Tibial nerve (tissue), 4 donors: ENCODE data around the gene RBM33. TPM values are rescaled to one million over a fixed set of nuclear protein-coding genes. Genes with fewer than 3 reads are reported as not detected.

Source experiments
- DNase-seq, 2 donors: peaks; one replicate each; pipeline ENCODE4 v3.0.0-alpha.2; 2019; ENCODE audit warnings: low spot score in 2 of 2
- H3K27ac ChIP-seq, 4 donors: fragments of 200-600 bp; sonication (generic) in 3 of 4; one replicate each; pipeline ENCODE4 v1.5.1; 2017 to 2019; ENCODE audit warnings: mild to moderate bottlenecking in 1 of 4
- H3K27me3 ChIP-seq, 2 donors: fragments of 200-600 bp; sonication (generic) in 1 of 2; one replicate each; pipeline versions ENCODE4 v1.5.1 to v1.6.0; 2017 to 2019
- H3K36me3 ChIP-seq, 3 donors: fragments of 200-600 bp; sonication (generic); one replicate each; pipeline ENCODE4 v1.5.1; 2018 to 2019
- H3K4me1 ChIP-seq, 4 donors: fragments of 200-600 bp; sonication (generic) in 3 of 4; one replicate each; pipeline ENCODE4 v1.5.1; 2017 to 2019
- H3K4me3 ChIP-seq, 4 donors: fragments of 200-600 bp; sonication (generic) in 3 of 4; one replicate each; pipeline ENCODE4 v1.5.1; 2017 to 2019; ENCODE audit warnings: mild to moderate bottlenecking in 1 of 4, moderate library complexity in 1 of 4
- H3K9me3 ChIP-seq, 4 donors: fragments of 200-600 bp; sonication (generic) in 3 of 4; one replicate each; pipeline ENCODE4 v1.5.1; 2017 to 2019
- CTCF ChIP-seq, 5 experiments: fragments of 200-600 bp in 3 of 5; fragments of 450-650 bp in 2 of 5; sonication (generic) in 3 of 5; IDR thresholded peaks; one replicate each; pipeline ENCODE4 v1.5.1; 2016 to 2019; ENCODE audit warnings: antibody characterized with exemption in 5 of 5, mild to moderate bottlenecking in 3 of 5, moderate library complexity in 2 of 5
- EP300 ChIP-seq, 2 donors: sonication (generic); formaldehyde crosslinking; IDR thresholded peaks; one replicate each; pipeline ENCODE4 v1.6.1; 2017; ENCODE audit warnings: antibody characterized with exemption in 2 of 2, mild to moderate bottlenecking in 1 of 2
- POLR2A ChIP-seq, 2 donors: fragments of 450-650 bp; IDR thresholded peaks; one replicate each; pipeline ENCODE4 v1.6.1; 2017; ENCODE audit warnings: antibody characterized with exemption in 2 of 2, mild to moderate bottlenecking in 2 of 2, moderate library complexity in 2 of 2
- WGBS, 2 donors: methylation state at CpG; one replicate each; pipeline ENCODE4 v1.1.5; 2018; 5-methylcytosine and 5-hydroxymethylcytosine counted together
- total RNA-seq, 4 donors: library from RNA; depleted of rRNA; stranded (reverse); fragments of >200 nt; gene quantifications; one replicate each; pipeline ENCODE4 v1.1.0, GENCODE V29; 2016

Gene RBM33
- total RNA-seq, 4 donors from 2014 or later = 85.0 to 92.4 (median 88.3) TPM

- H3K27me3 ChIP-seq = peaks cover 0 to 82% of the 10 kb centered on the region in 2 donors
- no peaks in the 10 kb centered on the region for H3K36me3 ChIP-seq
- no peaks in the 10 kb centered on the region for H3K9me3 ChIP-seq
- DNase-seq = no peak
- peak overlapping the region in 1 of 4 donors; percentile 78 for H3K27ac ChIP-seq
- peak overlapping the region in 1 of 4 donors; percentile 42 for H3K4me3 ChIP-seq
- H3K4me1 ChIP-seq = peaks cover 0 to 58% (median 33%) of the 10 kb centered on the region in 4 donors
- WGBS, 2 donors = 10 to 14% methylated on average over 23 to 27 of the region's 70 CpGs
- TF ChIP-seq EP300 (IDR thresholded peaks at IDR 0.05) = no peak
- TF ChIP-seq CTCF (IDR thresholded peaks at IDR 0.05) = no peak
- no peak for TF ChIP-seq POLR2A (IDR thresholded peaks at IDR 0.05)
These were observed 158.5 kb downstream of the RBM33 start for GRCh38 chr7:155802906-155803417.

- WGBS, 2 donors = 7 to 11% methylated on average over 46 to 64 of the region's 96 CpGs
- Histone ChIP-seq H3K36me3 (no peaks in the 10 kb centered on the region), H3K27me3 (peaks cover 0 to 88% of the 10 kb centered on the region in 2 donors), H3K4me1 (peaks cover 0 to 65% (median 33%) of the 10 kb centered on the region in 4 donors), H3K27ac (peak overlapping the region in 1 of 4 donors; percentile 78), H3K4me3 (peak overlapping the region in 2 of 4 donors; percentile 9 to 42), H3K9me3 (no peaks in the 10 kb centered on the region)
- no peak for DNase-seq
- no peak for TF ChIP-seq POLR2A (IDR thresholded peaks at IDR 0.05)
- TF ChIP-seq EP300 (IDR thresholded peaks at IDR 0.05) = no peak
- TF ChIP-seq CTCF (IDR thresholded peaks at IDR 0.05) = no peak
These were observed 159.2 kb downstream of the RBM33 start for GRCh38 chr7:155803418-155804376.

GRCh38 chr7:155804431-155804831 lies 160.0 kb downstream of the RBM33 start:
- Histone ChIP-seq H3K4me3 (peak overlapping the region in 2 of 4 donors; percentile 9 to 42), H3K27ac (peak overlapping the region in 2 of 4 donors; percentile 72 to 78), H3K27me3 (peaks cover 0 to 89% of the 10 kb centered on the region in 2 donors), H3K4me1 (peaks cover 0 to 71% (median 36%) of the 10 kb centered on the region in 4 donors), H3K9me3 (no peaks in the 10 kb centered on the region), H3K36me3 (no peaks in the 10 kb centered on the region)
- no peak for TF ChIP-seq EP300 (IDR thresholded peaks at IDR 0.05)
- TF ChIP-seq POLR2A (IDR thresholded peaks at IDR 0.05) = no peak
- TF ChIP-seq CTCF (IDR thresholded peaks at IDR 0.05) = no peak
- DNase-seq = no peak
- WGBS, 2 donors = 9 to 19% methylated on average over 17 of the region's 17 CpGs

GRCh38 chr7:155804897-155805825 lies 160.7 kb downstream of the RBM33 start:
- 2 to 3% methylated on average over 18 to 55 of the region's 91 CpGs for WGBS, 2 donors
- H3K4me1 ChIP-seq = peaks cover 0 to 75% (median 36%) of the 10 kb centered on the region in 4 donors
- H3K27me3 ChIP-seq = peaks cover 0 to 86% of the 10 kb centered on the region in 2 donors
- H3K36me3 ChIP-seq = no peaks in the 10 kb centered on the region
- no peaks in the 10 kb centered on the region for H3K9me3 ChIP-seq
- DNase-seq = no peak
- TF ChIP-seq EP300 (IDR thresholded peaks at IDR 0.05) (no peak), CTCF (IDR thresholded peaks at IDR 0.05) (peak in 4 of 5 experiments; percentile 23 to 59 (median 28))
- peak overlapping the region; percentile 18 to 42 (median 32) for H3K4me3 ChIP-seq
- H3K27ac ChIP-seq = peak overlapping the region; percentile 46 to 78 (median 60)
